Activated CD8-positive, alpha-beta memory T cell treated with anti-CD3 and anti-CD28 coated beads, Interleukin-2, amount 10 ng/mL, durations not matched to agents 7 days and 5 days (primary cell): ENCODE results near the gene RAD9A. TPM values are rescaled to one million over a fixed set of nuclear protein-coding genes. Genes with fewer than 3 reads are reported as not detected.
"Not testable (repeated sequence)": the region's sequence is repeated elsewhere in the genome, so short reads cannot be mapped to it uniquely, and the experiment has no call there.

Experiments used
- ATAC-seq: fragments of 150-1000 bp; cut with Tn5 transposase; one replicate; pipeline ENCODE4 v1.10.0; 2021; ENCODE audit warnings: moderate library complexity
- CTCF ChIA-PET: fragments of 350-600 bp; sonication (Branson Sonifier 250); formaldehyde crosslinking; loops from one replicate; lab custom pipeline; 2021; ENCODE audit warnings: antibody characterized with exemption; lab: Charles Lee
- DNase-seq: peaks from one replicate; pipeline ENCODE4 v3.0.0-alpha.2; 2020
- H3K27ac Mint-ChIP-seq: one replicate; pipeline ENCODE4 v1.8.0; 2021; ENCODE audit warnings: mild to moderate bottlenecking, mixed read lengths
- H3K27me3 Mint-ChIP-seq: one replicate; pipeline ENCODE4 v1.8.0; 2021; ENCODE audit warnings: mixed read lengths
- H3K36me3 Mint-ChIP-seq: one replicate; pipeline ENCODE4 v1.8.0; 2021; ENCODE audit warnings: mild to moderate bottlenecking, mixed read lengths
- H3K4me1 Mint-ChIP-seq: one replicate; pipeline ENCODE4 v1.8.0; 2021; ENCODE audit warnings: mixed read lengths
- H3K4me3 Mint-ChIP-seq: one replicate; pipeline ENCODE4 v1.8.0; 2021; ENCODE audit warnings: mild to moderate bottlenecking, moderate library complexity, mixed read lengths
- H3K9me3 Mint-ChIP-seq: one replicate; pipeline ENCODE4 v1.8.0; 2022; ENCODE audit warnings: low read depth, mixed read lengths
- total RNA-seq, 2 experiments: library from RNA; stranded (reverse); gene quantifications; one replicate each; pipeline ENCODE4 v1.2.3, GENCODE V29; 2021

RAD9A gene
- total RNA-seq, 2 experiments from 2014 or later = 49.6 to 80.5 TPM

GRCh38 chr11:67422891-67423290 lies 31.1 kb downstream of the RAD9A start:
- H3K9me3 Mint-ChIP-seq = no peaks in the 10 kb centered on the region
- no peak overlapping the region for H3K4me3 Mint-ChIP-seq
- CTCF ChIA-PET = interaction anchor here (0.9 to 2.6 kb wide), 3 partner anchors 10 to 32 kb away, joined by 3 to 12 read pairs (median 3); partner anchors contain the start of genes PTPRCAP and RAD9A
- no peaks in the 10 kb centered on the region for H3K27me3 Mint-ChIP-seq
- no peaks in the 10 kb centered on the region for H3K36me3 Mint-ChIP-seq
- ATAC-seq (no peak), DNase-seq (no peak)
- H3K27ac Mint-ChIP-seq = no peak overlapping the region
- H3K4me1 Mint-ChIP-seq = peaks cover 42% of the 10 kb centered on the region

- Mint-ChIP-seq H3K9me3 (no peaks in the 10 kb centered on the region), H3K27me3 (no peaks in the 10 kb centered on the region), H3K4me3 (no peak overlapping the region)
These were observed 31.7 kb downstream of the RAD9A start for GRCh38 chr11:67423466-67423865.

GRCh38 chr11:67423891-67424613 lies 32.3 kb downstream of the RAD9A start:
- DNase-seq (no peak), ATAC-seq (no peak)
- Mint-ChIP-seq H3K4me1 (peaks cover 43% of the 10 kb centered on the region), H3K27ac (no peak overlapping the region), H3K36me3 (peaks cover 2% of the 10 kb centered on the region), H3K4me3 (no peak overlapping the region), H3K27me3 (no peaks in the 10 kb centered on the region), H3K9me3 (no peaks in the 10 kb centered on the region)
- CTCF ChIA-PET = interaction anchor here (0.6 to 2.6 kb wide), 6 partner anchors 11 to 63 kb away, joined by 3 to 12 read pairs (median 4); partner anchors contain the start of genes PPP1CA and TBC1D10C

More at GRCh38 chr11:67423466-67423865, 31.7 kb downstream of the RAD9A start:
- Mint-ChIP-seq H3K36me3 (no peaks in the 10 kb centered on the region), H3K27ac (no peak overlapping the region), H3K4me1 (peaks cover 43% of the 10 kb centered on the region)
- CTCF ChIA-PET = interaction anchor here (1.2 to 2.6 kb wide), 3 partner anchors 11 to 41 kb away, joined by 3 to 12 read pairs (median 5); partner anchors contain the start of gene RAD9A
- no peak for DNase-seq
- no peak for ATAC-seq

- peak overlapping the region; percentile 94 for H3K4me3 Mint-ChIP-seq
- peaks cover 49% of the 10 kb centered on the region for H3K4me1 Mint-ChIP-seq
- CTCF ChIA-PET = interaction anchor here (0.8 to 3.3 kb wide), 7 partner anchors 11 to 71 kb away, joined by 3 to 16 read pairs (median 4); partner anchors contain the start of gene PPP1CA
- not testable (repeated sequence) for H3K27me3 Mint-ChIP-seq, H3K9me3 Mint-ChIP-seq, DNase-seq
- H3K36me3 Mint-ChIP-seq = peaks cover 13% of the 10 kb centered on the region
- H3K27ac Mint-ChIP-seq = peak overlapping the region; percentile 95
- peak; percentile 5 for ATAC-seq
These were observed 35.6 kb downstream of the RAD9A start for GRCh38 chr11:67427364-67427859.

GRCh38 chr11:67428052-67429001 lies 36.5 kb downstream of the RAD9A start, which contains the start of gene RPS6KB2:
RPS6KB2 (plus strand) TSS chr11:67428494; CDS start chr11:67428546, 52 bp downstream.
- peak within 1 kb of the TSS; percentile 95 for H3K27ac Mint-ChIP-seq
- peaks cover 52% of the 10 kb centered on the region for H3K4me1 Mint-ChIP-seq
- peaks cover 13% of the 10 kb centered on the region for H3K36me3 Mint-ChIP-seq
- DNase-seq (peak; percentile 100), ATAC-seq (peak; percentile 91)
- no peaks in the 10 kb centered on the region for H3K9me3 Mint-ChIP-seq
- H3K27me3 Mint-ChIP-seq = no peaks in the 10 kb centered on the region
- peak within 1 kb of the TSS; percentile 94 for H3K4me3 Mint-ChIP-seq
- CTCF ChIA-PET = interaction anchor here (0.7 to 3.3 kb wide), 12 partner anchors 8 to 72 kb away, joined by 3 to 16 read pairs (median 5); partner anchors contain the start of genes PPP1CA, PTPRCAP and TBC1D10C

GRCh38 chr11:67429038-67429668 lies 37.4 kb downstream of the RAD9A start:
- no peak for ATAC-seq
- peak overlapping the region; percentile 94 for H3K4me3 Mint-ChIP-seq
- peak overlapping the region; percentile 95 for H3K27ac Mint-ChIP-seq
- CTCF ChIA-PET = interaction anchor here (0.8 to 3.3 kb wide), 9 partner anchors 9 to 47 kb away, joined by 3 to 16 read pairs (median 5); partner anchors contain the start of genes PPP1CA and TBC1D10C
- DNase-seq = no peak
- H3K4me1 Mint-ChIP-seq = peaks cover 60% of the 10 kb centered on the region
- H3K27me3 Mint-ChIP-seq = no peaks in the 10 kb centered on the region
- peaks cover 18% of the 10 kb centered on the region for H3K36me3 Mint-ChIP-seq
- H3K9me3 Mint-ChIP-seq = no peaks in the 10 kb centered on the region

GRCh38 chr11:67429722-67430121 lies 37.9 kb downstream of the RAD9A start:
- CTCF ChIA-PET = interaction anchor here (1.5 to 3.3 kb wide), 4 partner anchors 12 to 28 kb away, joined by 6 to 16 read pairs (median 10); partner anchors contain the start of genes PPP1CA and TBC1D10C
- Mint-ChIP-seq H3K27me3 (no peaks in the 10 kb centered on the region), H3K36me3 (peaks cover 20% of the 10 kb centered on the region), H3K9me3 (no peaks in the 10 kb centered on the region), H3K27ac (no peak overlapping the region), H3K4me1 (peaks cover 63% of the 10 kb centered on the region), H3K4me3 (peak overlapping the region; percentile 94)
- DNase-seq (no peak), ATAC-seq (no peak)

- CTCF ChIA-PET = interaction anchor here (8.0 kb wide), 1 partner anchor 29 kb away, joined by 96 read pairs; the partner anchor contains the start of genes PPP1CA and TBC1D10C
- no peak for DNase-seq
- H3K27me3 Mint-ChIP-seq = no peaks in the 10 kb centered on the region
- H3K4me3 Mint-ChIP-seq = no peak overlapping the region
- no peak for ATAC-seq
- peaks cover 34% of the 10 kb centered on the region for H3K36me3 Mint-ChIP-seq
- peaks cover 68% of the 10 kb centered on the region for H3K4me1 Mint-ChIP-seq
- H3K9me3 Mint-ChIP-seq = no peaks in the 10 kb centered on the region
- H3K27ac Mint-ChIP-seq = peak overlapping the region; percentile 41
These were observed 39.8 kb downstream of the RAD9A start for GRCh38 chr11:67431346-67432249.

- H3K27ac Mint-ChIP-seq = peak overlapping the region; percentile 78
- no peaks in the 10 kb centered on the region for H3K27me3 Mint-ChIP-seq
- no peak overlapping the region for H3K4me3 Mint-ChIP-seq
- H3K36me3 Mint-ChIP-seq = peaks cover 42% of the 10 kb centered on the region
- ATAC-seq (no peak), DNase-seq (no peak)
- H3K9me3 Mint-ChIP-seq = no peaks in the 10 kb centered on the region
- H3K4me1 Mint-ChIP-seq = peaks cover 57% of the 10 kb centered on the region
- CTCF ChIA-PET = interaction anchor here (8.0 kb wide), 1 partner anchor 30 kb away, joined by 96 read pairs; the partner anchor contains the start of genes PPP1CA and TBC1D10C
These were observed 41.0 kb downstream of the RAD9A start for GRCh38 chr11:67432655-67433349.

GRCh38 chr11:67433536-67434394 lies 42.0 kb downstream of the RAD9A start:
- Mint-ChIP-seq H3K27ac (peak overlapping the region; percentile 78), H3K27me3 (no peaks in the 10 kb centered on the region), H3K36me3 (peaks cover 42% of the 10 kb centered on the region), H3K4me3 (peak overlapping the region; percentile 95), H3K4me1 (peaks cover 55% of the 10 kb centered on the region), H3K9me3 (no peaks in the 10 kb centered on the region)
- CTCF ChIA-PET = interaction anchor here (0.6 to 8.0 kb wide), 2 partner anchors 31 to 160 kb away, joined by 4 to 96 read pairs; partner anchors contain the start of genes PPP1CA and TBC1D10C
- ATAC-seq (no peak), DNase-seq (peak; percentile 64)
